Measurements from ENCODE around the gene CLDN9. TPM values are rescaled to one million over a fixed set of nuclear protein-coding genes. Genes with fewer than 3 reads are reported as not detected.

CLDN9 gene
- total RNA-seq, 1 donor, result not detected

- DNase-seq (ENCODE audit: low read depth), result no peak
- H3K4me3 ChIP-seq (ENCODE audit: low read depth, low read length), result no peak overlapping the region
- TF ChIP-seq CTCF (IDR thresholded peaks at IDR 0.05; ENCODE audit: insufficient read depth, low read length), result no peak
Observed at GRCh38 chr16:2986623-2987188, 26.0 kb upstream of the CLDN9 start.

- no peak overlapping the region for H3K4me3 ChIP-seq (ENCODE audit: low read depth, low read length)
- TF ChIP-seq CTCF (IDR thresholded peaks at IDR 0.05; ENCODE audit: insufficient read depth, low read length), result no peak
- DNase-seq (ENCODE audit: low read depth), result no peak
Observed at GRCh38 chr16:2987286-2987685, 25.4 kb upstream of the CLDN9 start.

GRCh38 chr16:2987833-2988232 lies 24.9 kb upstream of the CLDN9 start:
- no peak for TF ChIP-seq CTCF (IDR thresholded peaks at IDR 0.05; ENCODE audit: insufficient read depth, low read length)
- no peak for DNase-seq (ENCODE audit: low read depth)
- H3K4me3 ChIP-seq (ENCODE audit: low read depth, low read length), result no peak overlapping the region

GRCh38 chr16:2988590-2989099 lies 24.1 kb upstream of the CLDN9 start:
- DNase-seq (ENCODE audit: low read depth), result no peak
- TF ChIP-seq CTCF (IDR thresholded peaks at IDR 0.05; ENCODE audit: insufficient read depth, low read length), result no peak
- H3K4me3 ChIP-seq (ENCODE audit: low read depth, low read length), result no peak overlapping the region

GRCh38 chr16:2990891-2991290 lies 21.8 kb upstream of the CLDN9 start:
- TF ChIP-seq CTCF (IDR thresholded peaks at IDR 0.05; ENCODE audit: insufficient read depth, low read length), result no peak
- H3K4me3 ChIP-seq (ENCODE audit: low read depth, low read length), result no peak overlapping the region
- DNase-seq (ENCODE audit: low read depth), result no peak

GRCh38 chr16:2991566-2992261 lies 21.0 kb upstream of the CLDN9 start:
- H3K4me3 ChIP-seq (ENCODE audit: low read depth, low read length), result no peak overlapping the region
- no peak for TF ChIP-seq CTCF (IDR thresholded peaks at IDR 0.05; ENCODE audit: insufficient read depth, low read length)
- no peak for DNase-seq (ENCODE audit: low read depth)
